K562 (cell line): ENCODE results near the gene TIMM50. TPM values are rescaled to one million over a fixed set of nuclear protein-coding genes. Genes with fewer than 3 reads are reported as not detected.
A peak's percentile ranks its signal among the peaks of the same experiment; 100 is the strongest.

Experiments used
- BCL6 ChIP-seq: fragments of 250-450 bp; sonication (Bioruptor Pico); IDR thresholded peaks from 2 replicates; pipeline ENCODE4 v1.4.0; 2020
- RBFOX2 ChIP-seq: fragments of 200-400 bp; formaldehyde crosslinking; IDR thresholded peaks from 2 replicates; pipeline ENCODE4 v1.6.1; 2017; ENCODE audit warnings: low read depth, mild to moderate bottlenecking, low read length, moderate library complexity
- RBM14 ChIP-seq: fragments of 200-400 bp; formaldehyde crosslinking; IDR thresholded peaks from 2 replicates; pipeline ENCODE4 v1.6.1; 2018; ENCODE audit warnings: low read depth, mild to moderate bottlenecking, low read length, moderate library complexity, borderline replicate concordance; ENCODE audit not compliant: insufficient read depth
- SIRT6 ChIP-seq: IDR thresholded peaks from one replicate; pipeline ENCODE4 v1.6.1; 2012; ENCODE audit warnings: low read depth, mild to moderate bottlenecking, control low read depth, inconsistent platforms, low read length, moderate library complexity
- SMAD4 ChIP-seq: fragments of 250-450 bp; sonication (Bioruptor Pico); conservative IDR thresholded peaks from 2 replicates; pipeline ENCODE4 v1.8.0; 2021; ENCODE audit warnings: inconsistent platforms, mild to moderate bottlenecking, moderate library complexity
- YY1 ChIP-seq, 3 experiments: IDR thresholded peaks; 2 replicates each; pipeline ENCODE4 v1.6.1; 2011; ENCODE audit warnings: low read length in 2 of 3, mild to moderate bottlenecking in 2 of 3, moderate library complexity in 2 of 3, borderline replicate concordance in 1 of 3, control low read depth in 1 of 3, low read depth in 1 of 3; ENCODE audit not compliant: insufficient read depth in 3 of 3, insufficient replicate concordance in 2 of 3, control insufficient read depth in 1 of 3, insufficient read length in 1 of 3; ENCODE audit errors: extremely low read depth in 1 of 3
- ZNF134 ChIP-seq: fragments of 250-450 bp; sonication (Bioruptor Pico); conservative IDR thresholded peaks from 2 replicates; pipeline ENCODE4 v1.4.0; 2020
- ZNF143 ChIP-seq: sonication (generic); formaldehyde crosslinking; IDR thresholded peaks from 2 replicates; pipeline ENCODE4 v1.9.0; 2022; ENCODE audit warnings: mild to moderate bottlenecking, missing genetic modification reagents
- ZNF695 ChIP-seq: fragments of 450-650 bp; formaldehyde crosslinking; IDR thresholded peaks from 2 replicates; pipeline ENCODE4 v1.4.0; 2020; ENCODE audit warnings: mild to moderate bottlenecking, moderate library complexity
- ZNF707 ChIP-seq: fragments of 250-450 bp; sonication (Bioruptor Pico); conservative IDR thresholded peaks from 2 replicates; pipeline ENCODE4 v1.8.0; 2022; ENCODE audit warnings: inconsistent platforms, mild to moderate bottlenecking, moderate library complexity
- polyA plus RNA-seq, 8 experiments: library from polyadenylated mRNA; depleted of rRNA in 4 of 8; stranded (reverse) in 5 of 8; unstranded in 3 of 8; fragments of >200 nt; fragmentation: Nextera tagmentation in 2 of 8; fragmentation: Illumina TruSeq in 1 of 8; extraction: Ambion mirVana in 2 of 8; extraction: Trizol in 1 of 8; gene quantifications; 2 replicates each; pipeline versions ENCODE4 v1.2.1 to v1.2.3, GENCODE V29; 2011 to 2014; ENCODE audit warnings: inconsistent platforms in 1 of 8, missing spikeins in 1 of 8
- total RNA-seq, 7 experiments: library from RNA; depleted of rRNA in 6 of 7; stranded (reverse); fragments of >200 nt in 6 of 7; fragmentation: Illumina TruSeq in 2 of 7; extraction: Trizol in 2 of 7; gene quantifications; 2 replicates each; pipeline versions ENCODE4 v1.2.1 to v1.2.3, GENCODE V29; 2011 to 2021; ENCODE audit warnings: low replicate concordance in 1 of 7
- TF ChIP-seq, protein P1 (sequence below), 2 experiments: IDR thresholded peaks in 1 of 2; conservative IDR thresholded peaks in 1 of 2; 2 replicates each; pipeline ENCODE4 v1.6.1; 2016; ENCODE audit warnings: low read depth in 2 of 2, mild to moderate bottlenecking in 1 of 2, missing compliant biosample characterization in 1 of 2, missing genetic modification characterization in 1 of 2, moderate library complexity in 1 of 2
- TF ChIP-seq, protein P2 (sequence below): fragments of 250-450 bp; sonication (Bioruptor Pico); IDR thresholded peaks from 2 replicates; pipeline ENCODE4 v1.9.0; 2021; ENCODE audit warnings: mild to moderate bottlenecking
- TF ChIP-seq, protein P3 (sequence below): sonication (generic); formaldehyde crosslinking; IDR thresholded peaks from 2 replicates; pipeline ENCODE4 v1.8.0; 2022; ENCODE audit warnings: mild to moderate bottlenecking, low read depth, missing genetic modification reagents
- TF ChIP-seq, protein P4 (sequence below): fragments of 200-800 bp; sonication (Bioruptor generic); IDR thresholded peaks from 2 replicates; pipeline ENCODE4 v1.6.1; 2016; ENCODE audit warnings: missing genetic modification characterization, missing compliant biosample characterization

TIMM50 gene
- total and polyA plus RNA-seq, 9 of the 15 experiments (the other 6 are each of a cell fraction or from before 2014, with no cell fraction given): 28.3 to 221 (median 170) TPM

DNA sequence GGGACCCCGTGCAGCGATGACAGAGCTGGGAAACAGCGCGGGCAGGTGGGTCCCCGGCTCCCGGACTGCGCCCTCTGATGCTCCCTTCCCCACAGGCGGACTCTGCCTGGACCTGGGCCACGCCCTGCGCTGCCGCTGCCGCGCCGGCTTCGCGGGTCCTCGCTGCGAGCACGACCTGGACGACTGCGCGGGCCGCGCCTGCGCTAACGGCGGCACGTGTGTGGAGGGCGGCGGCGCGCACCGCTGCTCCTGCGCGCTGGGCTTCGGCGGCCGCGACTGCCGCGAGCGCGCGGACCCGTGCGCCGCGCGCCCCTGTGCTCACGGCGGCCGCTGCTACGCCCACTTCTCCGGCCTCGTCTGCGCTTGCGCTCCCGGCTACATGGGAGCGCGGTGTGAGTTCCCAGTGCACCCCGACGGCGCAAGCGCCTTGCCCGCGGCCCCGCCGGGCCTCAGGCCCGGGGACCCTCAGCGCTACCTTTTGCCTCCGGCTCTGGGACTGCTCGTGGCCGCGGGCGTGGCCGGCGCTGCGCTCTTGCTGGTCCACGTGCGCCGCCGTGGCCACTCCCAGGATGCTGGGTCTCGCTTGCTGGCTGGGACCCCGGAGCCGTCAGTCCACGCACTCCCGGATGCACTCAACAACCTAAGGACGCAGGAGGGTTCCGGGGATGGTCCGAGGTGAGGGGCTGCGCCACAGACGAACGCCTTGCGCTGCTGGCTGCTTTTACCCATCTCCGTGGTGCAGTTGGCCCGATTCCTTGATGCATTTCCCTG is 26.5 kb downstream of the TIMM50 start (continued):
- TF ChIP-seq, protein P1, sequence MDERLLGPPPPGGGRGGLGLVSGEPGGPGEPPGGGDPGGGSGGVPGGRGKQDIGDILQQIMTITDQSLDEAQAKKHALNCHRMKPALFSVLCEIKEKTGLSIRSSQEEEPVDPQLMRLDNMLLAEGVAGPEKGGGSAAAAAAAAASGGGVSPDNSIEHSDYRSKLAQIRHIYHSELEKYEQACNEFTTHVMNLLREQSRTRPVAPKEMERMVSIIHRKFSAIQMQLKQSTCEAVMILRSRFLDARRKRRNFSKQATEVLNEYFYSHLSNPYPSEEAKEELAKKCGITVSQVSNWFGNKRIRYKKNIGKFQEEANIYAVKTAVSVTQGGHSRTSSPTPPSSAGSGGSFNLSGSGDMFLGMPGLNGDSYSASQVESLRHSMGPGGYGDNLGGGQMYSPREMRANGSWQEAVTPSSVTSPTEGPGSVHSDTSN (CRISPR knock-in tag; IDR thresholded peaks at IDR 0.05; ENCODE audit: low read depth): no peak
- TF ChIP-seq, protein P1 (tag; conservative IDR thresholded peaks at IDR 0.05; ENCODE audit: low read depth): no peak
- no peak for TF ChIP-seq RBM14
- TF ChIP-seq, protein P2, sequence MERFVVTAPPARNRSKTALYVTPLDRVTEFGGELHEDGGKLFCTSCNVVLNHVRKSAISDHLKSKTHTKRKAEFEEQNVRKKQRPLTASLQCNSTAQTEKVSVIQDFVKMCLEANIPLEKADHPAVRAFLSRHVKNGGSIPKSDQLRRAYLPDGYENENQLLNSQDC: no peak
- no peak for TF ChIP-seq ZNF143 (CRISPR knock-in tag)
- TF ChIP-seq, protein P3, sequence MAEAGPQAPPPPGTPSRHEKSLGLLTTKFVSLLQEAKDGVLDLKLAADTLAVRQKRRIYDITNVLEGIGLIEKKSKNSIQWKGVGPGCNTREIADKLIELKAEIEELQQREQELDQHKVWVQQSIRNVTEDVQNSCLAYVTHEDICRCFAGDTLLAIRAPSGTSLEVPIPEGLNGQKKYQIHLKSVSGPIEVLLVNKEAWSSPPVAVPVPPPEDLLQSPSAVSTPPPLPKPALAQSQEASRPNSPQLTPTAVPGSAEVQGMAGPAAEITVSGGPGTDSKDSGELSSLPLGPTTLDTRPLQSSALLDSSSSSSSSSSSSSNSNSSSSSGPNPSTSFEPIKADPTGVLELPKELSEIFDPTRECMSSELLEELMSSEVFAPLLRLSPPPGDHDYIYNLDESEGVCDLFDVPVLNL (CRISPR knock-in tag): peak; percentile 35; the same call in 1 of the 2 replicates
- TF ChIP-seq RBFOX2: peak; percentile 70
- TF ChIP-seq ZNF695 (CRISPR knock-in tag): no peak
- TF ChIP-seq BCL6 (CRISPR knock-in tag): no peak
- TF ChIP-seq ZNF134 (CRISPR knock-in tag): no peak
- no peak for TF ChIP-seq ZNF707
- TF ChIP-seq, protein P4, sequence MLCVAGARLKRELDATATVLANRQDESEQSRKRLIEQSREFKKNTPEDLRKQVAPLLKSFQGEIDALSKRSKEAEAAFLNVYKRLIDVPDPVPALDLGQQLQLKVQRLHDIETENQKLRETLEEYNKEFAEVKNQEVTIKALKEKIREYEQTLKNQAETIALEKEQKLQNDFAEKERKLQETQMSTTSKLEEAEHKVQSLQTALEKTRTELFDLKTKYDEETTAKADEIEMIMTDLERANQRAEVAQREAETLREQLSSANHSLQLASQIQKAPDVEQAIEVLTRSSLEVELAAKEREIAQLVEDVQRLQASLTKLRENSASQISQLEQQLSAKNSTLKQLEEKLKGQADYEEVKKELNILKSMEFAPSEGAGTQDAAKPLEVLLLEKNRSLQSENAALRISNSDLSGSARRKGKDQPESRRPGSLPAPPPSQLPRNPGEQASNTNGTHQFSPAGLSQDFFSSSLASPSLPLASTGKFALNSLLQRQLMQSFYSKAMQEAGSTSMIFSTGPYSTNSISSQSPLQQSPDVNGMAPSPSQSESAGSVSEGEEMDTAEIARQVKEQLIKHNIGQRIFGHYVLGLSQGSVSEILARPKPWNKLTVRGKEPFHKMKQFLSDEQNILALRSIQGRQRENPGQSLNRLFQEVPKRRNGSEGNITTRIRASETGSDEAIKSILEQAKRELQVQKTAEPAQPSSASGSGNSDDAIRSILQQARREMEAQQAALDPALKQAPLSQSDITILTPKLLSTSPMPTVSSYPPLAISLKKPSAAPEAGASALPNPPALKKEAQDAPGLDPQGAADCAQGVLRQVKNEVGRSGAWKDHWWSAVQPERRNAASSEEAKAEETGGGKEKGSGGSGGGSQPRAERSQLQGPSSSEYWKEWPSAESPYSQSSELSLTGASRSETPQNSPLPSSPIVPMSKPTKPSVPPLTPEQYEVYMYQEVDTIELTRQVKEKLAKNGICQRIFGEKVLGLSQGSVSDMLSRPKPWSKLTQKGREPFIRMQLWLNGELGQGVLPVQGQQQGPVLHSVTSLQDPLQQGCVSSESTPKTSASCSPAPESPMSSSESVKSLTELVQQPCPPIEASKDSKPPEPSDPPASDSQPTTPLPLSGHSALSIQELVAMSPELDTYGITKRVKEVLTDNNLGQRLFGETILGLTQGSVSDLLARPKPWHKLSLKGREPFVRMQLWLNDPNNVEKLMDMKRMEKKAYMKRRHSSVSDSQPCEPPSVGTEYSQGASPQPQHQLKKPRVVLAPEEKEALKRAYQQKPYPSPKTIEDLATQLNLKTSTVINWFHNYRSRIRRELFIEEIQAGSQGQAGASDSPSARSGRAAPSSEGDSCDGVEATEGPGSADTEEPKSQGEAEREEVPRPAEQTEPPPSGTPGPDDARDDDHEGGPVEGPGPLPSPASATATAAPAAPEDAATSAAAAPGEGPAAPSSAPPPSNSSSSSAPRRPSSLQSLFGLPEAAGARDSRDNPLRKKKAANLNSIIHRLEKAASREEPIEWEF (CRISPR knock-in tag): no peak
- TF ChIP-seq SMAD4: peak; percentile 81
- no peak for TF ChIP-seq YY1 (IDR thresholded peaks at IDR 0.05; ENCODE audit: borderline replicate concordance in 1 of 3, control insufficient read depth in 1 of 3, extremely low read depth in 1 of 3, insufficient read depth in 3 of 3, insufficient read length in 1 of 3, insufficient replicate concordance in 2 of 3, low read depth in 1 of 3, low read length in 2 of 3)
- TF ChIP-seq SIRT6: no peak
